Liver (tissue), 3 donors: ENCODE results near the gene IQUB.

Experiments
- ATF3 ChIP-seq: IDR thresholded peaks from 2 replicates; pipeline ENCODE4 v1.6.1; 2016; ENCODE audit warnings: antibody characterized with exemption
- CTCF ChIP-seq: fragments of 150-350 bp; IDR thresholded peaks from 2 replicates; pipeline ENCODE4 v1.5.1; 2017; ENCODE audit warnings: improper control_type of control experiment, low read depth, low read length; ENCODE audit not compliant: missing input control
- FOXA2 ChIP-seq: IDR thresholded peaks from 2 replicates; pipeline ENCODE4 v1.6.1; 2016; ENCODE audit warnings: antibody characterized with exemption
- RAD21 ChIP-seq, 2 donors: IDR thresholded peaks; 2 replicates each; pipeline ENCODE4 v1.6.1; 2016; ENCODE audit warnings: antibody characterized with exemption in 2 of 2, mild to moderate bottlenecking in 2 of 2
- SP1 ChIP-seq: IDR thresholded peaks from 2 replicates; pipeline ENCODE4 v1.6.1; 2018; ENCODE audit warnings: antibody characterized with exemption, mild to moderate bottlenecking
- TAF1 ChIP-seq: conservative IDR thresholded peaks from 2 replicates; pipeline ENCODE4 v1.6.1; 2016; ENCODE audit warnings: antibody characterized with exemption, mild to moderate bottlenecking
- ZBTB33 ChIP-seq: IDR thresholded peaks from 2 replicates; pipeline ENCODE4 v1.6.1; 2016; ENCODE audit warnings: antibody characterized with exemption
- donor health status: healthy.
- donor health status: healthy.

GRCh38 chr7:123439191-123439590 lies 95.2 kb downstream of the IQUB start:
- no peak for TF ChIP-seq SP1
- TF ChIP-seq ZBTB33: no peak
- no peak for TF ChIP-seq ATF3
- no peak for TF ChIP-seq RAD21 (IDR thresholded peaks at IDR 0.05)
- no peak for TF ChIP-seq CTCF
- no peak for TF ChIP-seq TAF1
- TF ChIP-seq FOXA2: no peak
